Measurements from ENCODE around the gene CTXND2.

The CTXND2 gene

GRCh38 chr1:150957666-150958065, 70.7 kb downstream of the CTXND2 start:
- TF ChIP-seq REST (IDR thresholded peaks at IDR 0.05; ENCODE audit: insufficient read depth in 1 of 2, low read depth in 2 of 2, low read length in 2 of 2) (no peak), FOXP2 (optimal IDR thresholded peaks at IDR 0.05; ENCODE audit: borderline replicate concordance, extremely low read depth, extremely low read length, insufficient read depth) (no peak), POLR2AphosphoS5 (IDR thresholded peaks at IDR 0.05; ENCODE audit: low read depth, low read length) (no peak), SIN3A (IDR thresholded peaks at IDR 0.05; ENCODE audit: borderline replicate concordance, insufficient read depth, low read length) (no peak), TAF1 (IDR thresholded peaks at IDR 0.05; ENCODE audit: borderline replicate concordance, insufficient read depth, low read length) (no peak)

- TF ChIP-seq SIN3A (IDR thresholded peaks at IDR 0.05; ENCODE audit: borderline replicate concordance, insufficient read depth, low read length) (no peak), REST (IDR thresholded peaks at IDR 0.05; ENCODE audit: insufficient read depth in 1 of 2, low read depth in 2 of 2, low read length in 2 of 2) (no peak), POLR2AphosphoS5 (IDR thresholded peaks at IDR 0.05; ENCODE audit: low read depth, low read length) (no peak), TAF1 (IDR thresholded peaks at IDR 0.05; ENCODE audit: borderline replicate concordance, insufficient read depth, low read length) (no peak), FOXP2 (optimal IDR thresholded peaks at IDR 0.05; ENCODE audit: borderline replicate concordance, extremely low read depth, extremely low read length, insufficient read depth) (no peak)
Observed at GRCh38 chr1:150960646-150961045, 73.7 kb downstream of the CTXND2 start.

- no peak for TF ChIP-seq TAF1 (IDR thresholded peaks at IDR 0.05; ENCODE audit: borderline replicate concordance, insufficient read depth, low read length)
- no peak for TF ChIP-seq POLR2AphosphoS5 (IDR thresholded peaks at IDR 0.05; ENCODE audit: low read depth, low read length)
- TF ChIP-seq REST (IDR thresholded peaks at IDR 0.05; ENCODE audit: insufficient read depth in 1 of 2, low read depth in 2 of 2, low read length in 2 of 2) = no peak
- TF ChIP-seq SIN3A (IDR thresholded peaks at IDR 0.05; ENCODE audit: borderline replicate concordance, insufficient read depth, low read length) = no peak
- TF ChIP-seq FOXP2 (optimal IDR thresholded peaks at IDR 0.05; ENCODE audit: borderline replicate concordance, extremely low read depth, extremely low read length, insufficient read depth) = no peak
Observed at GRCh38 chr1:150961756-150962155, 74.8 kb downstream of the CTXND2 start.

Data from PFSK-1 (cell line).